Measurements from ENCODE around the gene C2CD2.
"Not testable (repeated sequence)": the region's sequence is repeated elsewhere in the genome, so short reads cannot be mapped to it uniquely, and the experiment has no call there.

The C2CD2 gene

DNA sequence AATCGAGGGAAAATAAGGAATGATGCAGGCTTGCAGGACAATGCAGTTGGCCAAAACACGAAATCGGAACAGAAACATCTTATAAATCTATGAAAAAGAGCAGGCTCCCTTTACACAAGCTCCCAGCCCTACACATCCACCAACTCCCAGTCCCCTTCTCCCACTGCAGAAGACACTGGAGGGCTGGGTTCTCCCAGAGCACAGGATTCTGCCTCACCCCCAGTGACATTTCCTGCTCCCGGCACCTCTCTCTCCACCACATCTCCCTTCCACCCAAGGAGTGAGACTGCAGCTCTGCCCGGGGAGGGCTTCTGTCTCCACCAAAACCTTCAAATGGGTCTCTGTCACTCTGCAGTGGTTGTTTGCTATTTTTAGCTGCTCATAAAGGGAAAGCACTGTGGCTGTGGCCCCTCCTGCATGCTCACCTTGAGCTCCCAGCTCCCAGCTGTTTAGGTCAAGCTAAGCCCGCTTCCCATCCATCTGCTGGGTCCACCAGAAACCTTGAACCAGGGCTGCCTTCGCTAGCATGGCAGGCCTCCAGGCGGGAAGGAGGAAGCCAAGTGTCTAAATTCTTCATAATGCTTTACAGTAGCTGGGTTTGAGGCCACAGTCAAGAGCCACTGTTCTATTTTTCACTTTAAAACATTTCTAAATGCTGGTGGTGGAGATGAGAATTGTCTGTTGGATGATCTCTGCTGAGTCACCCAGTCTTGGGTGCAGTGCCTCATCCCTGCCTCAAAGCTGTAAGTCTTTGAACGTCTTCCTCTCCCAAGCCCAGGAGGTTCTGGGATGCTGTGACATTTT is 3.3 kb upstream of the C2CD2 start:
- DNase-seq = no peak

DNA sequence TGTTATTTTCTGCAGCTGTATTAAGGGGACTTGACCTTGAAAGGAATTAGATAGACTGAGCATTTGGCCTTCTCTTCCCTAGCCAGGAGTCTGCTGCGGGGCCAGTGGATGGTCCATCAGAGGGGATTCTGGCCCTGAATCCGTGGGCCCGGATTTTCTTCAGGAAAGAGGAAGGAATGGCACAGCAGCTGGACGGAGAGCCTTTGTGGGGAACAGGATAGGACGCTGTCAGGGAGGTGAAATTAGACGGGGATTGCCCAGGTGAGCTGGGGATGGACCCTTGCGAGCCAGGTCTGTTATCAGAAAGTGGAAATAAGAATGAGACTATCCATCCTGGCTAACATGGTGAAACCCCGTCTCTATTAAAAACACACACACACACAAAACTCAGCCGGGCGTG is 1.7 kb upstream of the C2CD2 start:
- no peak for DNase-seq

GRCh38 chr21:41954654-41955499 is 1.1 kb upstream of the C2CD2 start:
- no peak for DNase-seq

- no peak for DNase-seq
Measured at GRCh38 chr21:41953249-41953830, 478 bp downstream of the C2CD2 start.

DNA sequence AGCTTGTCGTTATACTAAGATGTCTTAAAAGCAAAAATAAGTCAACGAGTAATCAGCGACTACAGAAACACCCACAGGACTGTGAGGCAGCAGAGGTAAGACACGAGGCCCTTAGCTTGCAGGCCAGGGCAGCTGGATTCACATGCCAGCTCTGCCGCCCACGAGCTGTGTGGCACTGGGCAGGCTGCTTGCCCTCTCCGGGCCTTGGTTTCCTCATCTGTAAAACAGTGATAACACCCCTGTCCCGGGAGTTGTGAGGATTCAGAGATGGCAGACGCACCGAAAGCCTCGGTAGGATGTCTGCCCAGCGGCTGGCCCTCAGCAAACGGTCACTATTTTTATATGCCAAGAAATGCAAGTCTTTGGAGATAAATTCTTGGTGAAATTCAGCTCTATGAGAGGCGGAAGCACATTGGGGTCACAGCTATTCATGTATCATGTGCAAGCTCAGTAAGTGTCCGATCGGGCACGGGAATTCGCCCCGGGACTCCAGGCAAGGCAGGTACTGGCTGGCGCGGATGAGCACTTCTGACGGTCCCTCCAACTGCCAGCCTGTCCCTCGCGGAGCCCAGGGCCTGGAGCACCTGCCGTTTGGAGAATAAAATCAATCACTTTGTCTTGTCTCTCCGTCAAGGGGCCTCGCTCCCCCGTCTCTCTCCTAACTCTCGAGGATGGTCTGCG is 1.1 kb downstream of the C2CD2 start:
- DNase-seq = no peak

- DNase-seq = no peak
Measured at GRCh38 chr21:41951876-41952567, 1.8 kb downstream of the C2CD2 start.

GRCh38 chr21:41950941-41951351 is 2.9 kb downstream of the C2CD2 start:
- no peak for DNase-seq

GRCh38 chr21:41949631-41950030 is 4.2 kb downstream of the C2CD2 start:
- DNase-seq = not testable (repeated sequence)

- DNase-seq = no peak
Measured at GRCh38 chr21:41948901-41949300, 4.9 kb downstream of the C2CD2 start.

DNA sequence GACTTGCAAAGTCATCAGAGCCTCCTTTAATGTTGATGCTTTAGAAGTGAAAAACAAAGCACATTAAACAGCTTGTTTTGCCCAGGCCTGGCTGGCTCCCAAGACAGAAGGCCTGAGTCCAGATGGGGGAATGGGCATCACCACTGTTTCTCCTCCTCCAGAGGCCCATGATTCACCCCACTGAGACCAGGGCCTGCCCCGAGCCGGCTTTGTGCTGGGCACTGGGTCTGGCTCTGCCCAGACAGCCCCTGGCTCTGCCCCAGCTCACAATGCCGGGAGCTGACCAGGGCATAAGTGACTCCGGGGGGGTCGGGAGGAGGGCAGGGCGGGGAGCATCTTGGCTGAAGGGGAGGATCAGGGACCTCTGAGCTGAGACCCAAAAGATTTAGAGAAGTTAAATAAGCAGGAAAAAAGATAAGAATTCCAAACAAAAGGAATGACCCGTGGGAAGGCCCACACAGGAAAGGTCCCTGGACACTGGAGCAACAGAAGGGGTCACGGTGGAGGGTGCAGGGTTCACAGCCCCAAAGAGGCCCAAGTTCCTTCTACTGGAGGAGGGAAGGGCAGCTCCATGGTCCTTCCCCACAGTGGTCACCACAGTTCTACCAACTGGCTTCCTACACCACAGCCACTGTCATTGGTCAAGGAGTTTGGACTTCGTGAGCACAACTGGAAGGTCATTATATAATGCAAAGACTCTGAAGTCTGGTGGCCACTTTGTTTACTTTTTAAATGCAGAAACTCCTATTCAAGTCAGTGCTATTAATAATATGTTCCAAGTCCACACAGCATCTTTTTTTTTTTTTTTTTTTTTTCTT is 5.5 kb downstream of the C2CD2 start:
- DNase-seq = no peak

DNA sequence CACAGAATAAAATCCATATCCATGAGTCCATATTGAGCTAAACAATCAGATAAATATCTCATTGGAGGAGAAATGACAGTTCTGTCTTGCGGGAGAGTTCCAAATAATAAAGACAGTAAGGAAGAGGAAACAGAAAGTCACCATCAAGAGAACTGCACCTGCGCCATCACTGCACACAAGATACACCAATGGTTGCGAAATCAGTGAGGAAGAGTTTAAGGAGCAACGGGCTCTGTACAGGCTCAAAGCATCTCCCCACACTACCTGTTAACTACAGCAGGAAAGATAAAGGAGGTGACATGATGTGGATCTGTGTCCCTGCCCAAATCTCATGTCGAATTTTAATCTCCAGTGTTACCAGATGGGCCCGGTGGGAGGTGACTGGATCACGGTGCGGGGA is 7.8 kb downstream of the C2CD2 start:
- DNase-seq = no peak

DNA sequence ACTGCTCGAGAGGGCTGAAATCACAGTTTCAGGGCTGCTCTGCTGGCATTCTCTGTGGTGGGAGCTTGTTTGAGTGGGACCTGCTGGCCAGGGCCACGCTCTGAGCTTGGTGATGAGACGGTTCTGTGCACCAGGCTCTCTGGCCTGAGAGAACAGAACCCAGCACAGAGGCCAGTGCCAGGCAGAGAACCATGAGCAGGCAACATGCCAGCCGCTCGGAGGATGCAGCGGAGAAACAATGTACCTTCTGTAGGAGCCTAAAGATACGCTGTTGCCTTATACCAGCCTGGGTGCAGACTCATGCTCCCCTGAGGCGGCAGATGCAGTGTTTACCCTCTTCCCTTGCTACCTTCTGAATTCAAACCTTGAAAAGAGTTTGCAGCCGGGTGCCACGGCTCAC is 10.0 kb downstream of the C2CD2 start:
- DNase-seq = no peak

GRCh38 chr21:41942457-41942856 is 11.4 kb downstream of the C2CD2 start:
- DNase-seq = no peak

DNA sequence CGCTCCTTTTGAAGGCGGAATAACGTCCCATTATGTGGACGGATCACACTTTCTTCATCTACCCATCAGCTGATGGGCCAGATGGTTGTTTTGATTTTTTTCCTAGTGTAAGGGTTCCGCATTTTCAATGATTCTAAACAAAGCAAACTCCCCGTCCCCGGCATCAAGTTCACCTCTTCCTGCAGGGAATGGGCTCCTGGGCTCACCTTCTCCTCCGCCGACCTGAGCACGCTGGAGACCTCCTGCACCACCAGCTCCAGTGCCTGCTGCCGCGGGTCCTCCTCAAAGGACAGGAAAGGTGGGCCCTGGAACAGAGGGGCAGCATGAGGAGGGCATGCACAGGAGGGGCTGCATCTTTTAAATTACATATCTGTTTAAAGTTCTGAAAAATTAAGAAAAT is 11.9 kb downstream of the C2CD2 start:
- no peak for DNase-seq

GRCh38 chr21:41940431-41940830 is 13.4 kb downstream of the C2CD2 start:
- DNase-seq = no peak

GRCh38 chr21:41939391-41939790 is 14.4 kb downstream of the C2CD2 start:
- no peak for DNase-seq

- DNase-seq = no peak
Measured at GRCh38 chr21:41933313-41934079, 20.3 kb downstream of the C2CD2 start.

- DNase-seq = no peak
Measured at GRCh38 chr21:41932576-41933312, 21.1 kb downstream of the C2CD2 start.

DNA sequence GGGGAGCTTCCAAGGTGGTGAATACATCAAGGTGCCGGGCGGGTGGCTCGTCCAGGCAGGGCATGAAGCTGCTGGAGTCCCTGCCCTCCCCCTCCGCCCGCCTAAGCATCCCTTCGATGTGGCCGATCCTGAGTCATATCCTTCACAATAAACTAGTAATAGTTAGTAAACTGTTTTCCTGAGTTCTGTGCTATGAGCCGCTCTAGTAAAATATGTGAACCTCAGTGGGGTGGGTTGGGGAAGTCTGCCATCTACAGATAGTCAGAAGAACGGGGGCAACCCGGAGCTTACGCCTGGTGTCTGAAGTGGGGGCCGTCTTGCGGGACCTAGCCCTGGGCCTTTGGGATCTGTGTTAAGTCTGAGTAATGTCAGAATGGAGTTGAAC is 21.6 kb downstream of the C2CD2 start:
- no peak for DNase-seq

GRCh38 chr21:41931041-41931451 is 22.8 kb downstream of the C2CD2 start:
- DNase-seq = no peak
